H1 (cell line): ENCODE results near the gene SOAT2. TPM values are rescaled to one million over a fixed set of nuclear protein-coding genes. Genes with fewer than 3 reads are reported as not detected.

Experiments
- CTCF ChIA-PET: fragments of 300-600 bp; sonication (Branson Sonifier 250); formaldehyde crosslinking; loops from one replicate; lab custom pipeline; 2021; ENCODE audit not compliant: partially characterized antibody; lab: Charles Lee
- POLR2A ChIA-PET: fragments of 300-600 bp; sonication (Branson Sonifier 250); formaldehyde crosslinking; loops from one replicate; lab custom pipeline; 2021; ENCODE audit warnings: inconsistent platforms; ENCODE audit not compliant: partially characterized antibody; lab: Charles Lee
- DNase-seq, 2 experiments: peaks; one replicate each; pipeline versions ENCODE4 v3.0.0 to v3.0.0-alpha.2; 2010 to 2022; ENCODE audit warnings: low spot score in 2 of 2, low read depth in 1 of 2, mixed read lengths in 1 of 2
- FAIRE-seq: peaks from 2 replicates; lab custom pipeline; 2011; peaks lifted over from hg19 to GRCh38; lab: Jason Lieb, UNC
- H2AFZ ChIP-seq: 2 replicates; pipeline ENCODE4 v1.8.1; 2012; ENCODE audit warnings: low read length, inconsistent platforms
- H2AK5ac ChIP-seq: 2 replicates; pipeline ENCODE4 v1.6.1; 2013; ENCODE audit warnings: low read depth, low read length
- H2BK120ac ChIP-seq: replicated peaks from 2 replicates; pipeline ENCODE3; 2013; ENCODE audit warnings: low read depth, low read length, inconsistent platforms
- H2BK12ac ChIP-seq: 2 replicates; pipeline ENCODE4 v1.6.1; 2013; ENCODE audit warnings: low read depth, low read length
- H2BK15ac ChIP-seq: 2 replicates; pipeline ENCODE4 v1.6.1; 2013; ENCODE audit warnings: low read length
- H2BK20ac ChIP-seq: 2 replicates; pipeline ENCODE4 v1.6.1; 2013; ENCODE audit warnings: low read length
- H2BK5ac ChIP-seq: 2 replicates; pipeline ENCODE4 v1.6.1; 2013; ENCODE audit warnings: low read depth, low read length
- H3K14ac ChIP-seq: 2 replicates; pipeline ENCODE4 v1.6.1; 2013; ENCODE audit warnings: inconsistent platforms; ENCODE audit not compliant: insufficient read length
- H3K18ac ChIP-seq: 2 replicates; pipeline ENCODE4 v1.6.1; 2013; ENCODE audit warnings: low read length; ENCODE audit errors: extremely low read depth
- H3K23ac ChIP-seq: 2 replicates; pipeline ENCODE4 v1.6.1; 2013; ENCODE audit warnings: inconsistent platforms; ENCODE audit not compliant: insufficient read length
- H3K23me2 ChIP-seq: 2 replicates; pipeline ENCODE4 v1.6.1; 2013; ENCODE audit warnings: low read depth, low read length
- H3K27ac ChIP-seq: 2 replicates; pipeline ENCODE4 v1.6.1; 2011; ENCODE audit warnings: low read depth, low read length, inconsistent platforms
- H3K27me3 ChIP-seq, 4 experiments: replicated peaks in 1 of 4; 1 replicate in 1 of 4; 2 replicates in 3 of 4; pipeline versions ENCODE4 v1.6.1 to v1.8.1; 2011 to 2013; ENCODE audit warnings: low read length in 3 of 4, mild to moderate bottlenecking in 3 of 4, inconsistent platforms in 2 of 4, mixed read lengths in 2 of 4, moderate library complexity in 1 of 4; ENCODE audit not compliant: control insufficient read depth in 3 of 4, insufficient read depth in 3 of 4; ENCODE audit errors: extremely low read depth in 1 of 4
- H3K36me3 ChIP-seq, 4 experiments: 2 replicates each; pipeline versions ENCODE4 v1.6.1 to v1.8.1; 2011 to 2013; ENCODE audit warnings: mild to moderate bottlenecking in 4 of 4, low read length in 3 of 4, moderate library complexity in 2 of 4, control low read depth in 1 of 4, inconsistent platforms in 1 of 4; ENCODE audit not compliant: insufficient read depth in 4 of 4, control insufficient read depth in 2 of 4
- H3K4ac ChIP-seq: replicated peaks from 2 replicates; pipeline ENCODE3; 2013; ENCODE audit warnings: low read length, low read depth, mixed read lengths, inconsistent platforms; ENCODE audit not compliant: insufficient read length
- H3K4me1 ChIP-seq, 4 experiments: replicated peaks in 1 of 4; 1 replicate in 1 of 4; 2 replicates in 3 of 4; pipeline versions ENCODE4 v1.6.1 to v1.8.1; 2011 to 2013; ENCODE audit warnings: low read length in 3 of 4, inconsistent platforms in 2 of 4, mixed read lengths in 1 of 4; ENCODE audit not compliant: insufficient read depth in 4 of 4, control insufficient read depth in 3 of 4
- H3K4me2 ChIP-seq, 2 experiments: 2 replicates each; pipeline versions ENCODE4 v1.6.1 to v1.8.1; 2011 to 2013; ENCODE audit warnings: low read depth in 2 of 2, low read length in 2 of 2, control low read depth in 1 of 2, inconsistent platforms in 1 of 2, mild to moderate bottlenecking in 1 of 2; ENCODE audit not compliant: insufficient read depth in 1 of 2
- H3K4me3 ChIP-seq, 4 experiments: fragments of 200-600, 300-600 bp in 1 of 4; sonication (generic), shearing (Covaris generic), sonication (Bioruptor Twin) in 1 of 4; 2 replicates each; pipeline versions ENCODE4 v1.5.1 to v1.8.1; 2011 to 2016; ENCODE audit warnings: low read length in 4 of 4, low read depth in 3 of 4, control low read depth in 2 of 4, inconsistent platforms in 2 of 4, mild to moderate bottlenecking in 2 of 4, mixed read lengths in 1 of 4, moderate library complexity in 1 of 4; ENCODE audit not compliant: insufficient read depth in 2 of 4; ENCODE audit errors: extremely low read depth in 1 of 4
- H3K56ac ChIP-seq: replicated peaks from 2 replicates; pipeline ENCODE3; 2013; ENCODE audit warnings: low read depth, mild to moderate bottlenecking, mixed read lengths, low read length, inconsistent platforms; ENCODE audit not compliant: insufficient read length
- H3K79me1 ChIP-seq: 2 replicates; pipeline ENCODE4 v1.6.1; 2013; ENCODE audit warnings: low read depth, low read length, control low read depth
- H3K79me2 ChIP-seq, 2 experiments: 2 replicates each; pipeline versions ENCODE4 v1.6.1 to v1.8.1; 2012 to 2013; ENCODE audit warnings: low read length in 2 of 2, mild to moderate bottlenecking in 2 of 2, inconsistent platforms in 1 of 2; ENCODE audit not compliant: insufficient read depth in 2 of 2, control insufficient read depth in 1 of 2
- H3K9ac ChIP-seq, 4 experiments: replicated peaks in 1 of 4; 1 replicate in 1 of 4; 2 replicates in 3 of 4; pipeline versions ENCODE4 v1.6.1 to v1.8.1; 2011 to 2013; ENCODE audit warnings: low read depth in 3 of 4, low read length in 3 of 4, control low read depth in 2 of 4, mild to moderate bottlenecking in 2 of 4, moderate library complexity in 2 of 4, inconsistent platforms in 1 of 4; ENCODE audit errors: extremely low read depth in 1 of 4
- H3K9me3 ChIP-seq, 2 experiments: 2 replicates each; pipeline versions ENCODE4 v1.6.1 to v1.8.1; 2012 to 2013; ENCODE audit warnings: mild to moderate bottlenecking in 2 of 2, moderate library complexity in 2 of 2, control low read depth in 1 of 2, inconsistent platforms in 1 of 2, low read depth in 1 of 2, low read length in 1 of 2, mixed read lengths in 1 of 2; ENCODE audit not compliant: insufficient read depth in 2 of 2
- H4K20me1 ChIP-seq, 2 experiments: replicated peaks in 1 of 2; 2 replicates each; pipeline versions ENCODE3 to v1.8.1; 2011 to 2013; ENCODE audit warnings: inconsistent platforms in 2 of 2, low read length in 2 of 2, mild to moderate bottlenecking in 1 of 2; ENCODE audit not compliant: insufficient read depth in 2 of 2, control insufficient read depth in 1 of 2
- H4K5ac ChIP-seq: 2 replicates; pipeline ENCODE4 v1.6.1; 2013; ENCODE audit warnings: low read length, low read depth, mixed read lengths, inconsistent platforms; ENCODE audit not compliant: insufficient read length
- H4K8ac ChIP-seq: 2 replicates; pipeline ENCODE4 v1.8.0; 2013; ENCODE audit warnings: mild to moderate bottlenecking, moderate library complexity, low read length, inconsistent platforms; ENCODE audit not compliant: insufficient read depth; ENCODE audit errors: extremely low read depth
- H4K91ac ChIP-seq: replicated peaks from 2 replicates; pipeline ENCODE3; 2013; ENCODE audit warnings: low read length, mixed read lengths, inconsistent platforms; ENCODE audit not compliant: insufficient read length
- BACH1 ChIP-seq: IDR thresholded peaks from 2 replicates; pipeline ENCODE4 v1.6.1; 2012; ENCODE audit warnings: low read length, improper control_type of control experiment
- POLR2A ChIP-seq, 2 experiments: IDR thresholded peaks; 1 replicate in 1 of 2; 2 replicates in 1 of 2; pipeline ENCODE4 v1.6.1; 2011; ENCODE audit warnings: low read depth in 2 of 2, low read length in 2 of 2, mild to moderate bottlenecking in 2 of 2; ENCODE audit errors: control extremely low read depth in 1 of 2
- SP4 ChIP-seq: IDR thresholded peaks from 2 replicates; pipeline ENCODE4 v1.6.1; 2012; ENCODE audit warnings: low read length, inconsistent platforms
- TBP ChIP-seq: IDR thresholded peaks from 2 replicates; pipeline ENCODE4 v1.6.1; 2011; ENCODE audit warnings: low read depth, low read length, improper control_type of control experiment
- TEAD4 ChIP-seq: IDR thresholded peaks from 2 replicates; pipeline ENCODE4 v1.6.1; 2012; ENCODE audit warnings: low read depth, low read length, inconsistent platforms, mixed read lengths
- WGBS, 2 experiments: shearing (Covaris generic) in 1 of 2; methylation state at CpG; one replicate each; pipeline versions ENCODE4 v1.1.6 to v1.1.7; 2013 to 2015; ENCODE audit warnings: low lambda C conversion rate in 2 of 2, mixed read lengths in 2 of 2, inconsistent platforms in 1 of 2, low coverage in 1 of 2, missing lambda C conversion rate in 1 of 2; ENCODE audit not compliant: insufficient replicate concordance in 2 of 2, insufficient coverage in 1 of 2, insufficient read length in 1 of 2; ENCODE audit errors: extremely low coverage in 1 of 2, missing lambda C conversion rate in 1 of 2; 5-methylcytosine and 5-hydroxymethylcytosine counted together
- polyA plus RNA-seq, 7 experiments: library from polyadenylated mRNA; depleted of rRNA in 3 of 7; stranded (reverse) in 5 of 7; unstranded in 2 of 7; fragments of >200 nt in 5 of 7; fragments of 200-250 nt in 2 of 7; gene quantifications; 1 replicate in 5 of 7; 2 replicates in 1 of 7; 4 replicates in 1 of 7; pipeline versions ENCODE4 v1.2.1 to v1.2.3, GENCODE V29; 2011 to 2013; ENCODE audit warnings: missing spikeins in 2 of 7, mixed read lengths in 2 of 7
- total RNA-seq: library from RNA; stranded (reverse); fragmentation: NEBNext Ultra II Directional; extraction: Animal tissue kit (Norgen Biotek cat#: 25700); gene quantifications from 2 replicates; pipeline ENCODE4 v1.2.1, GENCODE V29; 2021

SOAT2 gene
- total and polyA plus RNA-seq, 2 of the 8 experiments (the other 6 are each of a cell fraction or from before 2014, with no cell fraction given) = 0.08 TPM; not detected in 1

GRCh38 chr12:53057816-53058500 is 45.3 kb upstream of the SOAT2 start:
- Histone ChIP-seq H3K27ac (no peak overlapping the region), H3K4ac (no peak overlapping the region), H2BK120ac (no peak overlapping the region), H2BK15ac (no peak overlapping the region), H4K8ac (no peak overlapping the region), H3K79me2 (no peaks in the 10 kb centered on the region), H3K4me3 (no peak overlapping the region), H4K5ac (no peak overlapping the region), H2BK20ac (no peak overlapping the region), H3K36me3 (no peaks in the 10 kb centered on the region), H4K20me1 (peaks cover 2 to 4% of the 10 kb centered on the region in 2 experiments), H4K91ac (no peak overlapping the region), H3K4me2 (no peak overlapping the region), H2BK5ac (no peak overlapping the region), H3K4me1 (peaks cover 0 to 11% (median 4%) of the 10 kb centered on the region in 4 experiments; a peak in 5 of 7 replicates), H3K18ac (no peak overlapping the region), H3K9ac (no peak overlapping the region), H3K27me3 (peaks cover 0 to 12% (median 4%) of the 10 kb centered on the region in 4 experiments; a peak in 4 of 7 replicates), H2BK12ac (no peak overlapping the region), H3K23ac (no peak overlapping the region), H2AK5ac (no peak overlapping the region), H3K9me3 (no peaks in the 10 kb centered on the region), H2AFZ (no peak overlapping the region), H3K14ac (no peak overlapping the region), H3K56ac (no peak overlapping the region), H3K79me1 (peaks cover 4% of the 10 kb centered on the region; the same call in 1 of the 2 replicates), H3K23me2 (peaks cover 8% of the 10 kb centered on the region)
- TF ChIP-seq POLR2A (IDR thresholded peaks at IDR 0.05; ENCODE audit: control extremely low read depth in 1 of 2, low read depth in 2 of 2, low read length in 2 of 2) (no peak), BACH1 (no peak), TBP (no peak), TEAD4 (no peak), SP4 (no peak)
- CTCF ChIA-PET = interaction anchor here (0.5 to 14.3 kb wide), 8 partner anchors 9 to 164 kb away, joined by 3 to 258 read pairs (median 4); partner anchors contain the start of genes IGFBP6 and TNS2
- WGBS, 2 experiments = 91% methylated on average over 13 of the region's 13 CpGs; no CpG with 5 or more reads in 1 of the 2 experiments
- DNase-seq = no peak
- no peak for FAIRE-seq
- POLR2A ChIA-PET = interaction anchor here (0.7 to 5.9 kb wide), 7 partner anchors 8 to 46 kb away, joined by 3 to 26 read pairs (median 4); partner anchors contain the start of gene TNS2
